K562 (cell line): ENCODE results near the gene SLC45A3. TPM values are rescaled to one million over a fixed set of nuclear protein-coding genes. Genes with fewer than 3 reads are reported as not detected.
A peak's percentile ranks its signal among the peaks of the same experiment; 100 is the strongest.

Source experiments
- CC2D1A ChIP-seq: fragments of 450-650 bp; IDR thresholded peaks from 2 replicates; pipeline ENCODE4 v1.6.1; 2017; ENCODE audit warnings: mild to moderate bottlenecking
- DEAF1 ChIP-seq: fragments of 450-650 bp; formaldehyde crosslinking; IDR thresholded peaks from 2 replicates; pipeline ENCODE4 v1.4.0; 2020; ENCODE audit warnings: mild to moderate bottlenecking, moderate library complexity
- E2F3 ChIP-seq: fragments of 250-450 bp; sonication (Bioruptor Pico); IDR thresholded peaks from 2 replicates; pipeline ENCODE4 v1.4.0; 2020; ENCODE audit warnings: mild to moderate bottlenecking
- E2F6 ChIP-seq, 2 experiments: IDR thresholded peaks; 2 replicates each; pipeline ENCODE4 v1.6.1; 2011; ENCODE audit warnings: borderline replicate concordance in 1 of 2, control low read depth in 1 of 2, low read depth in 1 of 2, low read length in 1 of 2, mild to moderate bottlenecking in 1 of 2, mixed read lengths in 1 of 2, moderate library complexity in 1 of 2; ENCODE audit not compliant: insufficient read depth in 1 of 2, insufficient read length in 1 of 2, poor library complexity in 1 of 2, severe bottlenecking in 1 of 2; ENCODE audit errors: extremely low read depth in 1 of 2
- EGR1 ChIP-seq: fragments of 450-650 bp; conservative IDR thresholded peaks from 2 replicates; pipeline ENCODE4 v1.6.1; 2017; ENCODE audit warnings: mild to moderate bottlenecking
- ID3 ChIP-seq, 2 experiments: fragments of 250-450 bp in 1 of 2; fragments of 450-650 bp in 1 of 2; sonication (Bioruptor Pico) in 1 of 2; IDR thresholded peaks; 2 replicates each; pipeline versions ENCODE4 v1.6.1 to v1.8.0; 2016 to 2021; ENCODE audit warnings: mild to moderate bottlenecking in 2 of 2, moderate library complexity in 2 of 2, missing compliant biosample characterization in 1 of 2, missing genetic modification characterization in 1 of 2
- JUN ChIP-seq, 2 experiments: sonication (generic) in 1 of 2; formaldehyde crosslinking in 1 of 2; IDR thresholded peaks; 2 replicates each; pipeline versions ENCODE4 v1.6.1 to v1.8.0; 2012 to 2022; ENCODE audit warnings: borderline replicate concordance in 2 of 2, mild to moderate bottlenecking in 2 of 2, improper control_type of control experiment in 1 of 2, low read depth in 1 of 2, low read length in 1 of 2, missing genetic modification reagents in 1 of 2
- NFIC ChIP-seq: fragments of 450-650 bp; IDR thresholded peaks from 2 replicates; pipeline ENCODE4 v1.6.1; 2017; ENCODE audit warnings: mild to moderate bottlenecking, inconsistent platforms
- RREB1 ChIP-seq: fragments of 250-450 bp; sonication (Bioruptor Pico); IDR thresholded peaks from 2 replicates; pipeline ENCODE4 v1.4.0; 2020
- STAG1 ChIP-seq: sonication (generic); formaldehyde crosslinking; IDR thresholded peaks from 2 replicates; pipeline ENCODE4 v1.5.0; 2020; ENCODE audit warnings: missing genetic modification reagents, borderline replicate concordance
- ZBTB7A ChIP-seq: IDR thresholded peaks from 2 replicates; pipeline ENCODE4 v1.6.1; 2011; ENCODE audit warnings: low read depth, mild to moderate bottlenecking, low read length, moderate library complexity, borderline replicate concordance; ENCODE audit not compliant: control insufficient read depth
- ZNF134 ChIP-seq: fragments of 250-450 bp; sonication (Bioruptor Pico); conservative IDR thresholded peaks from 2 replicates; pipeline ENCODE4 v1.4.0; 2020
- ZNF561 ChIP-seq: fragments of 450-650 bp; formaldehyde crosslinking; conservative IDR thresholded peaks from 2 replicates; pipeline ENCODE4 v1.4.0; 2020; ENCODE audit warnings: mild to moderate bottlenecking, moderate library complexity
- polyA plus RNA-seq, 8 experiments: library from polyadenylated mRNA; depleted of rRNA in 4 of 8; stranded (reverse) in 5 of 8; unstranded in 3 of 8; fragments of >200 nt; fragmentation: Nextera tagmentation in 2 of 8; fragmentation: Illumina TruSeq in 1 of 8; extraction: Ambion mirVana in 2 of 8; extraction: Trizol in 1 of 8; gene quantifications; 2 replicates each; pipeline versions ENCODE4 v1.2.1 to v1.2.3, GENCODE V29; 2011 to 2014; ENCODE audit warnings: inconsistent platforms in 1 of 8, missing spikeins in 1 of 8
- total RNA-seq, 7 experiments: library from RNA; depleted of rRNA in 6 of 7; stranded (reverse); fragments of >200 nt in 6 of 7; fragmentation: Illumina TruSeq in 2 of 7; extraction: Trizol in 2 of 7; gene quantifications; 2 replicates each; pipeline versions ENCODE4 v1.2.1 to v1.2.3, GENCODE V29; 2011 to 2021; ENCODE audit warnings: low replicate concordance in 1 of 7

The SLC45A3 gene
- total and polyA plus RNA-seq, 9 of the 15 experiments (the other 6 are each of a cell fraction or from before 2014, with no cell fraction given): 0.06 to 3.3 (median 1.3) TPM

- no peak for TF ChIP-seq E2F6 (IDR thresholded peaks at IDR 0.05; ENCODE audit: borderline replicate concordance in 1 of 2, extremely low read depth in 1 of 2, insufficient read depth in 1 of 2, insufficient read length in 1 of 2, low read depth in 1 of 2, low read length in 1 of 2, poor library complexity in 1 of 2, severe bottlenecking in 1 of 2)
- TF ChIP-seq JUN (IDR thresholded peaks at IDR 0.05; ENCODE audit: borderline replicate concordance, low read depth, low read length): 0 out of 2 replicates have a peak, but pooled peaks have one; percentile 16
- TF ChIP-seq JUN (CRISPR knock-in tag; IDR thresholded peaks at IDR 0.05; ENCODE audit: borderline replicate concordance): no peak
- TF ChIP-seq ZNF561 (CRISPR knock-in tag): no peak
- TF ChIP-seq CC2D1A: peak; percentile 84
- peak; percentile 65; the same call in 1 of the 2 replicates for TF ChIP-seq ZBTB7A
- TF ChIP-seq EGR1: no peak
- peak; percentile 84 for TF ChIP-seq NFIC
- TF ChIP-seq DEAF1 (CRISPR knock-in tag): peak; percentile 92
- TF ChIP-seq STAG1 (CRISPR knock-in tag): peak; percentile 94
- peak; percentile 78; the same call in 1 of the 2 replicates for TF ChIP-seq RREB1 (CRISPR knock-in tag)
- TF ChIP-seq ZNF134 (CRISPR knock-in tag): no peak
- no peak for TF ChIP-seq ID3 (CRISPR knock-in tag; IDR thresholded peaks at IDR 0.05)
- TF ChIP-seq ID3 (tag; IDR thresholded peaks at IDR 0.05): 0 out of 2 replicates have a peak, but pooled peaks have one; percentile 17
- TF ChIP-seq E2F3 (CRISPR knock-in tag): peak; percentile 20; the same call in 1 of the 2 replicates
Observed at GRCh38 chr1:205658943-205659581, 21.2 kb downstream of the SLC45A3 start (continued).
